Stimulated activated CD4-positive, alpha-beta T cell treated with anti-CD3 and anti-CD28 coated beads, Interleukin-1b, Interleukin-23, amount 100 ng/mL, for 1 hour (primary cell): ENCODE data around the gene TTC28.
"Not testable (repeated sequence)": the region's sequence is repeated elsewhere in the genome, so short reads cannot be mapped to it uniquely, and the experiment has no call there.

ENCODE experiments used
- DNase-seq, 2 donors: peaks; one replicate each; pipeline ENCODE4 v3.0.0-alpha.2; 2020; ENCODE audit warnings: low read depth in 2 of 2

TTC28 gene

DNA sequence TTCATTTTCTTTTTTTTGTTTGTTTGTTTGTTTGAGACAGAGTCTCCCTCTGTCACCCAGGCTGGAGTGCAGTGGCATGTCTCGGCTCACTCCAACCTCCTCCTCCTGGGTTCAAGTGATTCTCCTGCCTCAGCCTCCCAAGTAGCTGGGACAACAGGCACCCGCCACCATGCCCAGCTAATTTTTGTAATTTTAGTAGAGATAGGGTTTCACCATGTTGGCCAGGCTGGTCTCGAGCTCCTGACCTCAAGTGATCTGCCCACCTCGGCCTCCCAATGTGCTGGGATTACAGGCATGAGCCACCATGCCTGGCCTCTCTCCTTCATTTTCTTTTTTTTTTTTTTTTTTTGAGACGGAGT, 118.9 kb downstream of the TTC28 start:
- DNase-seq, result not testable (repeated sequence)

DNA sequence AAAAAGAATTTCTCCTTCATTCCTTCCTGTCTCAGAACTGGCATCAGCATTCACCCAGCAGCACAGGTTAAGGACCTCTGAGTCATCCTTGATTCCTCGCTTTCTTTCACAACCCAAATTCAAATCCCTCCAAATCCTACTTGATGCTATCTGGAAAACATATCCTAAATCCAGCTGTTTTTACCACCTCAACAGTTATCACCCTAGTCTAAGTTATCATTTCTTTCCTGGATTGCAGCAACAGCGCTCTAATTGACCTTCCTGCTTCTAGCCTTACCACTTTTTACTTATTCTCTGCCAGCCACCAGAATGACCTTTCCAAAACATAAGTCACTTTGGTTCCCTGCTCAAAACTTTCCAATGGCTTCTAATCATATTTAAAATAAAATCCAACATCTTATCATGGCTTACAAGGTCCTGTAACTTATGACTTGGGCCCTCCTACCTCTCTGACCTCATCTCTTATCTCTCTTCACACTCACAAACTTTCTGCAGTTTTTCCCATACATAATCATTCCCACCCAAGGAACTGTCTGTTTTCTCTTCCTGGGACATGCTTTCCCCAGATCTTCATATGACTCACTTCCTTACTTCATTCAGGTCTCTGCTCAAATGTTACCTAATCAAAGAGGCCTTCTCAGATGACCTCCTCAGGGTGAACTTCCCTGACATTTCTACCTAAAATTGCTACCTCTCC, 119.4 kb downstream of the TTC28 start:
- no peak for DNase-seq

DNA sequence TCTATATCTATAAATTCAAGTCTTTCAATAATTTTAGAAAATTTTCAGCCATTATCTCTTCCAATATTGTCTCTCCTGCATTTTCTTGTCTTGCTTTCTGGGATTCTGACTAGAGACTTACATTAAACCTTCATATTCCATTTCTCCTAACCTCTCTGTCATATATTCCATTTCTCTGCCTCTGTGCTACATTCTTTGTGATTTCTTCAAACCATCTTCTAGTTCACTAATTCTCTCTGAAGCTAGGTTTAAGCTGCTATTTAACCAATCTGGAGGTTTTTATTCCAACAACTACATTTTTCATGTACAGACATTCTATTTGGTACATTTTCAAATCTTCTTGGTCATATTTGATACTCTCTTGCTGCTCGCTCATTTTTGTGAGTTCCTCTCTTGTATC, 122.5 kb downstream of the TTC28 start:
- DNase-seq, result no peak

DNA sequence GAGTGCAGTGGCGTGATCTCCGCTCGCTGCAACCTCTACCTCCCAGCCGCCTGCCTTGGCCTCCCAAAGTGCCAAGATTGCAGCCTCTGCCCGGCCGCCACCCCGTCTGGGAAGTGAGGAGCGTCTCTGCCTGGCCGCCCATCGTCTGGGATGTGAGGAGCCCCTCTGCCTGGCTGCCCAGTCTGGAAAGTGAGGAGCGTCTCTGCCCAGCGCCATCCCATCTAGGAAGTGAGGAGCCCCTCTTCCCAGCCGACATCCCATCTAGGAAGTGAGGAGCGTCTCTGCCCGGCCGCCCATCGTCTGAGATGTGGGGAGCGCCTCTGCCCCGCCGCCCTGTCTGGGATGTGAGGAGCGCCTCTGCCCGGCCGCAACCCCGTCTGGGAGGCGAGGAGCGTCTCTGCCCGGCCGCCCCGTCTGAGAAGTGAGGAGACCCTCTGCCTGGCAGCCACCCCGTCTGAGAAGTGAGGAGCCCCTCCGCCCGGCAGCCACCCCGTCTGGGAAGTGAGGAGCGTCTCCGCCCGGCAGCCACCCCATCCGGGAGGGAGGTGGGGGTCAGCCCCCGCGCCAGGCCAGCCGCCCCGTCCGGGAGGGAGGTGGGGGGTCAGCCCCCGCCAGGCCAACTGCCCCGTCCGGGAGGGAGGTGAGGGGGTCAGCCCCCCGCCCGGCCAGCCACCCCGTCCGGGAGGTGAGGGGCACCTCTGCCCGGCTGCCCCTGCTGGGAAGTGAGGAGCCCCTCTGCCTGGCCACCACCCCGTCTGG, 126.4 kb downstream of the TTC28 start:
- not testable (repeated sequence) for DNase-seq

- no peak for DNase-seq
Measured at GRCh38 chr22:28548406-28548805, 131.2 kb downstream of the TTC28 start.

DNA sequence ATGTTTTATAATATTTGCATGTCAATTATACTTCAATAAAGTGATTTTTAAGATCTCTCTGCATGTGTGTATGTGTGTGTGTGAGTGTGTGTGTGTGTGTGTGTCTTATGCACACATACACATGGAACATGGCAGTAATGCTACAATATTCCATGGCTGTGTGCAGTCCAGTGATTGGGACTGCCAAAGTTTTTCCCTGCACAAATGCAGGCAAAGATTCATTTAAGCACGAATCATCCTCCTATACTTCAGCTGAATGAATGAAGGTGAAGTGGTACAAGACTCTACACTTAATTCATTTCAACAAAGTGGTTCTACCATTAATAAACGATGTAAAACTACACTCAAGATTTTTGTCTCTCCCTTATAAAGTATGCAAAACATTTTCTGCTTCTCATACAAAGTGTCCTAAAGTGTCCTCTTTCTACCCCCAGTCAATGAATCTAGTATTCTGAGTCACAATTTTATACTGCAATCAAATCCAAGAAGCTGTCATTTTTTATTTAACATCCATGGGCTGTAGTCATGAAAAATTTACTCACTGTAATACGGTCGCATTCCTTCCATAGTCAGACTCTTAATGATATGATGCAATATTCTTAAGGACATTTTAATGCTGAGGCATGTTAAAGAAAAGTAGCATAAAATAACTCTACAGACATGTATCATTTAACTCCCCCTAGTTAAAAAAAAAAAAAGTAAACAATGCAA, 132.4 kb downstream of the TTC28 start:
- DNase-seq, result no peak

DNA sequence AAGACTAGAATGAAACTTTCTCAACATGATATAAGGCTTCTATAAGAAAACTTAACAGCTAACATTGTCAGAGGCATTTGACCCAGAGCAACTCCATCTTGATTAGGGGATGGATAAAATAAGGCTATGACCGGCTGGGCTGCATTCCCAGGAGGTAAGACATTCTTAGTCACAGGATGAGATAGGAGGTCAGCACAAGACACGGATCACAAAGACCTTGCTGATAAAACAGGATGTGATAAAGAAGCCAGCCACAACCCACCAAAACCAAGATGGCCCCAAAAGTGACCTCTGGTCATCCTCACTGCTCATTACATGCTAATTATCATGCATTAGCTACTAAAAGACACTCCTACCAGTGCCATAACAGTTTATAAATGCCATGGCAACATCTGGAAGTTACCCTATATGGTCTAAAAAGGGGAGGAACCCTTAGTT, 135.2 kb downstream of the TTC28 start:
- no peak for DNase-seq

DNA sequence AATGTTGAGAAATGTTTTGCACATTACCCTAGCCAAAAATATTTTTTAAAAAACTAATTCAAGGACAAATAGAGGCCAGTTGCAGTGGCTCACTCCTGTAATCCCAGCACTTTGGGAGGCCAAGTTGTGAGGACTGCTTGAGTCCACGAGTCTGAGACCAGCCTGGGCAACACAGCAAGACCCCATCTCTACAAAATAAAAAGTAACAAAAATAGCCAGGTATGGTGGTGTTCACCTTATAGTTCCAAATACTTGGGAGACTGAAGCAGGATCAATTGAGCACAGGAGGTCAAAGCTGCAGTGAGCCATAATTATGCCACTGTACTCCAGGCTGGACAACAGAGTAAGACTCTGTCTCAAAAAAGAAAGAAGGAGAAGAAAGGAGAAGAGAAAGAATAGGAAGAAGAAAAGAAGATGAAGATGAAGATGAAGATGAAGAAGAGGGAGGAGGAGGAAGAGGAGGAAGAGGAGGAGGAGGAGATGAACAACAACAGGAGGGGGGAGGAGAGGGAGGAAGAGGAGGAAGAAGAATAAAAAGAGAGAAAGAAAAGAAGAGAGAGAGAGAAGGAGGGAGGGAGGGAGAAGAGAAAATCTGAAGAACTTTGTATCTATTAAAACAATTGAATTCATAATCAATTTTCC, 136.5 kb downstream of the TTC28 start:
- DNase-seq, result no peak

DNA sequence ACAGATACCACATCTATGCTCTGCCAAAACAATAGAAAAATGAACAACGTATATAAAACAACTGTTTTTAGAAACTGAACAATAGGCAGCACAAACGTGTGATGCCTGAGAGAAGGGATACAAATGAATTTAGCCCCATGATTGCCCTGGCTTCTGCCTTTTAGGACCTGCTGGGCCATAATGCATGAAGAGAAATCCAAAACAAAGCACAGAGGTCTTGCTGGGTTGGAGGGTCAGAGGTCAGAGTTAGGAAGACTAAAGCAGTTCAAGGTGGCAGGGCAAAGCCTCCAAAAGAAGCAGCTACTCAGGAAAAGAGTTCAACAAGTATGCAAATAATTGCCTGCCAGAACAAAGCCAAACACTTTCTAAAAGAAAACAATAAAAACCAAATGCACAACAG, 138.5 kb downstream of the TTC28 start:
- DNase-seq, result no peak

DNA sequence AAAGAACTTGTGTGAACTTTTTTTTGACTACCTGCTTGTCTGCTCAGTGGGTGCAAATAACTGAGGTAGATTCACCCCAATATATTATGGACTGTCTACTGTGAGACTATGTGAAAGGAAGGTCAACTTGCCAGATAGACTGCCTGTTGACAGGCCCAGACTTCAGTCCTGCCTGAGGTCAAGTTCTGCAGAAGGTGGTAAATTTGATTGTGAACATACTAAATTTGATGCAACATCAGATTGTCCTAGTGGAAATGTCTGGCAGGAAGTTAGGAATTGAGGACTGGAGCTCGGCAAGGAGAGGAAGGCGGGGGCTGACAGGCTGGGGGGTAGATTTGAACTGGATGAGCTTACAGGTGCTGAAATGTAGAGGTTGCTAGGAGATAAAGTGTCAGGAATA, 140.7 kb downstream of the TTC28 start:
- DNase-seq, result no peak

- DNase-seq, result not testable (repeated sequence)
Measured at GRCh38 chr22:28530565-28530964, 149.1 kb downstream of the TTC28 start.

GRCh38 chr22:28529144-28529543, 150.5 kb downstream of the TTC28 start:
- DNase-seq, result not testable (repeated sequence)

- DNase-seq, result no peak
Measured at GRCh38 chr22:28521451-28521850, 158.2 kb downstream of the TTC28 start.

GRCh38 chr22:28514321-28514821, 165.3 kb downstream of the TTC28 start:
- no peak for DNase-seq

DNA sequence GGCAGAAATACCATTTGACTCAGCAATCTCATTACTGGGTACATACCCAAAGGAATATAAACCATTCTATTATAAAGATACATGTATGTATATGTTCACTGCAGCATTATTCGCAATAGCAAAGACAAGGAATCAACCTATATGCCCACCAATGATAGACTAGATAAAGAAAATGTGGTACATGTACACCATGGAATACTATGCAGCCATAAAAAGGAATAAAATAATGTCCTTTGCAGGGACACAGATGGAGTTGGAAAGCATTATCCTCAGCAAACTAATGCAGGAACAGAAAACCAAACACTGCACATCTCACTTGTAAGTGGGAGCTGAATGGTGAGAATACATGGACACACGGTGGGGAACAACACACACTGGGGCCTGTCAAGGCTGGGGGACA, 167.3 kb downstream of the TTC28 start:
- not testable (repeated sequence) for DNase-seq

DNA sequence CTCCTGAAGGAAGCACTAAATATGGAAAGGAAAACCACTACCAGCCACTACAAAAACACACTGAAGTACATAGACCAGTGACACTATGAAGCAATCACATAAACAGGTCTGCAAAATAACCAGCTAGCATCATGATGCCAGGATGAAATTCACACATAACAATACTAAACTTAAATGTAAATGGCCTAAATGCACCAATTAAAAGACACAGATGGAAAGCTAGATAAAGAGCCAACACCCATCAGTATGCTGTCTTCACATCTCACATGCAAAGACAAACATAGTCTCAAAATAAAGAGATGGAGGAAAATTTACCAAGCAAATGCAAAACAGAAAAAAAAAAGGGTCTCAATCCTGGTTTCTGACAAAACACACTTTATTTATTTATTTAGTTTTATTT, 171.7 kb downstream of the TTC28 start:
- no peak for DNase-seq

- no peak for DNase-seq
Measured at GRCh38 chr22:28506150-28506535, 173.5 kb downstream of the TTC28 start.

- no peak for DNase-seq
Measured at GRCh38 chr22:28505416-28506149, 174.1 kb downstream of the TTC28 start.

DNA sequence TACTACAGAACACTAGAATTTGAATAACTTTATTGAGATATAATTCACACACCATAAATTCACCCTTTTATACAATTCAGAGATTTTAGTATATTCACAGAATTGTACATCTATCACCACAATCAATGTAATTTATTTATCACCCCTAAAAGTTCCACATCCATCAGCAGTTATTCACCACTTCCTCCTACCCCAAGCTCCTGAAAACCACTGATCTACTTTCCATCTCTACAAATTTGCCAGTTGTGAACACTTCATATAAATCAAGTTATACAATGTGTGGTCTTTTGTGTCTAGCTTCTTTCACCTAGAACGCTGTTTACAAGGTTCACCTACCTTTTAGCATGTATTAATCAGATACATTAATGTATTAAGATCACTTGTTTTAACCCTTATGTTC, 179.6 kb downstream of the TTC28 start:
- no peak for DNase-seq

- DNase-seq, result no peak
Measured at GRCh38 chr22:28498044-28498443, 181.6 kb downstream of the TTC28 start.

- no peak for DNase-seq
Measured at GRCh38 chr22:28497188-28497587, 182.5 kb downstream of the TTC28 start.
